ENCODE measurements around the gene SCLT1.

SCLT1 gene

GRCh38 chr4:128868758-128869157 is 224.6 kb downstream of the SCLT1 start:
- DNase-seq, result no peak

- no peak for DNase-seq
These were observed 226.6 kb downstream of the SCLT1 start for GRCh38 chr4:128866691-128867090.

GRCh38 chr4:128866269-128866668 is 227.1 kb downstream of the SCLT1 start:
- DNase-seq, result no peak

GRCh38 chr4:128865132-128865531 is 228.2 kb downstream of the SCLT1 start:
- DNase-seq, result no peak

- peak; percentile 5 for DNase-seq
These were observed 229.8 kb downstream of the SCLT1 start for GRCh38 chr4:128863312-128864075.

GRCh38 chr4:128862608-128863311 is 230.6 kb downstream of the SCLT1 start:
- no peak for DNase-seq

GRCh38 chr4:128861856-128862518 is 231.4 kb downstream of the SCLT1 start:
- no peak for DNase-seq

- no peak for DNase-seq
These were observed 233.3 kb downstream of the SCLT1 start for GRCh38 chr4:128859887-128860677.

- no peak for DNase-seq
These were observed 234.3 kb downstream of the SCLT1 start for GRCh38 chr4:128858879-128859671.

- DNase-seq, result no peak
These were observed 237.1 kb downstream of the SCLT1 start for GRCh38 chr4:128856246-128856645.

GRCh38 chr4:128855621-128856020 is 237.7 kb downstream of the SCLT1 start:
- no peak for DNase-seq

- DNase-seq, result no peak
These were observed 238.9 kb downstream of the SCLT1 start for GRCh38 chr4:128854433-128854832.

GRCh38 chr4:128853741-128854140 is 239.6 kb downstream of the SCLT1 start:
- DNase-seq, result no peak

GRCh38 chr4:128850252-128850651 is 243.1 kb downstream of the SCLT1 start:
- no peak for DNase-seq

- DNase-seq, result no peak
These were observed 244.9 kb downstream of the SCLT1 start for GRCh38 chr4:128848461-128848860.

GRCh38 chr4:128847082-128847724 is 246.1 kb downstream of the SCLT1 start:
- no peak for DNase-seq

GRCh38 chr4:128846063-128846462 is 247.3 kb downstream of the SCLT1 start:
- no peak for DNase-seq

GRCh38 chr4:128844931-128845330 is 248.4 kb downstream of the SCLT1 start:
- DNase-seq, result no peak

GRCh38 chr4:128841402-128841801 is 251.9 kb downstream of the SCLT1 start:
- DNase-seq, result no peak

- no peak for DNase-seq
These were observed 252.5 kb downstream of the SCLT1 start for GRCh38 chr4:128840711-128841318.

GRCh38 chr4:128837679-128838078 is 255.7 kb downstream of the SCLT1 start:
- DNase-seq, result no peak
